GM19023 (cell line): Measurements from ENCODE around the gene MYO10.
"Not testable (repeated sequence)": the region's sequence is repeated elsewhere in the genome, so short reads cannot be mapped to it uniquely, and the experiment has no call there.

Experiments
- ATAC-seq: cut with Tn5 transposase; IDR thresholded peaks from one replicate; pipeline ENCODE4 v1.9.1; 2021; ENCODE audit warnings: mild to moderate bottlenecking, moderate library complexity; ENCODE audit not compliant: unreplicated experiment

Gene MYO10

GRCh38 chr5:16679863-16680262, 256.2 kb downstream of the MYO10 start:
- no peak for ATAC-seq

DNA sequence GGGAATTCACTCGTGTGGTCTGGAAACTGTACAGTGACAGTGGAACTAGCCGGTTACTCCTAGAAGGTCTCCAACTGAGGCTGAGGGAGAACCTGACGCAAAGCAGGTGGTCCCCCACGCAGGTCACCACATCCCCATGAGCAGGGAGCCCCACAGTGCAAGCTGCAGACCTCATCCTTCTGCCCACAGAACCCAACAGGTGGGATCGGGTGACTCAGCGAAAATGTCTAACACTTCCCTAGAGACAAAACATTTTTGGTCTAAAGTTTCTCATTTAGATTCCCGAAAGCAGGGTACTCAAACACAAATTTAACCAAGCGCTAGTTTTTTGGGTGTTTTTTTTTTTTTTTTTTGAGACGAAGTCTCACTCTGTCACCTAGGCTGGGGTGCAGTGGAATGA, 256.9 kb downstream of the MYO10 start:
- no peak for ATAC-seq

GRCh38 chr5:16675806-16676205, 260.3 kb downstream of the MYO10 start:
- no peak for ATAC-seq

DNA sequence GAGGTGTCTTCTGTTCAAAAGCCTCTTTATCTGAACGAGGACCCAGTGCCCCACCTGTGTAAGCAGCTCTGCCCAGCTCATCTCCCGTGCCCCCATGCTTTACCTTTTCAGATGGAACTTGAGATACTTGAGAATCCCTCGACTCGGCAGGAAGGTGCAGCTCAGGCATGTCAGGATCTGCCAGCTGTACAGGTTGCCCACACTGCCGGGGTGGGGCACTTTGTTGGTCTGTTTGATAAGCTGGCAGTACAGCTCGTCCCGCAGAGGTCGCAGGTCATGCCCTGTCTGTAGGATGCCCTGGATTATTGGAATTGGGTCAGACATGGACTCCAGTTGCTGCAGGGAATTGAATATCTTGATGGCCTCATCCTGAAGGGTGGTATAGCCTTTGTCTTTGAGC, 261.3 kb downstream of the MYO10 start:
- no peak for ATAC-seq

DNA sequence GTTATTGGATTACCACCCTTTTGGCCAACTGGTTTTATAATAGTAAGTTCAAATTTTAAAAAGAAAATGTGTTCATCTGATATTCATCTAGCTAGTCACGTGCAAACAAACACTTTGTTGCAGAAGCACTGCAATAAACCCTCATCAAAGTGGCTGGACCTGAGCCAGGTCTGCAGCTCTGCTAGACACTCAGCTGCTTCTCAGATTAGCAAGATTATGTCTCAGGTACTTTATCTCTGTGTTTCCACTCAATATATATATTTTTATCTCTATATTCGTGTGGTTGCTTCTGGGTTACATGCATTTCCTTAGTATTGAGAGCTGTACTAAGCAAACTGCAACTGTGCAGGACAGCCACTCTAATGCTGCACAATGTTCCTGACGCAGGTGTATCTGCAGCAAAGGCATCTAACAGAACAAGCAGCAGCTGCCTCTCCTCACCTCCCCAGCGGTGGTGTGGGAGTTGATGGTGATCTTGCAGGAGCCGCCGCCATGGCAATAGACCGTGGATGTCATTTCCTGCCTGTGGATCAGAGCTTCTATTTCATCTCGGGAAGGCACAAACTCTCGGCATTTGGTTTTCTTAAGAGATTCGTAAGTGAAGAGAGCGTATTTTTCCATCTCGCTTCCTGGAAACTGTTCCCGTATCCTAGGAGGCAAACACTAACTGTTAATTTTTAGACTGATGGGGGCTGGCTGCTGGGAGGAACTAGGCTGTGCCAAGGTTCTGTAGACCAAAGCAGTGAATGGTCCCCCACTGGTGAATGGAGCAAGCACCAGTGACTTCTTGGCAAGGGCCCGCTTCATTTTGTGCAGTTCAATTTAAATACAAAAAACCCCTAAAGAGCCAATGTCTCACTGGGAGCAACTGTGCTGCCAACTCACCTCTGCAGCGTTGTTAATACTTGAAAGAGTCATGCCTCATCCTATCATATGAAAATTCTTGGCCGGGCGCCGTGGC, 262.6 kb downstream of the MYO10 start:
- no peak for ATAC-seq

DNA sequence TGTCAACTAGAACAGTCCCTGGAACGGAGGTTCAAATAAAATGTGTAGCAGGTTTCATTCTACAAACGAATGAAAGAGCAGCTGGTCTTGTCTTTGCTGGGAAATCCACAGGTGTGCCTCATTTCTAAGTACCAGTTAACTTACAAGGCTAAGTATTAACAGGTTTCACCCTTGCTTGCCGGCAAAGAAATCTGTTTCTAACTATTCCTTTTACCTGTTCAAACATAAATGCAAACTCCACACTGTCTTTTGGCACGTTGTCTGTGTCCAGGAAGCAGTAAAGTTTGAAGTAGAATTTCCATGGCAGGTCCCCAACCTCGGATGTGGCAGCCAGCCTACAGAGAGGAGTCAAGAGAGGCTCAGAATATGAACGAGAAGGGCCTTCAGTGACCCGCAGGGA, 264.9 kb downstream of the MYO10 start:
- ATAC-seq, result no peak

- ATAC-seq, result no peak
Observed at GRCh38 chr5:16669776-16670175, 266.3 kb downstream of the MYO10 start.

DNA sequence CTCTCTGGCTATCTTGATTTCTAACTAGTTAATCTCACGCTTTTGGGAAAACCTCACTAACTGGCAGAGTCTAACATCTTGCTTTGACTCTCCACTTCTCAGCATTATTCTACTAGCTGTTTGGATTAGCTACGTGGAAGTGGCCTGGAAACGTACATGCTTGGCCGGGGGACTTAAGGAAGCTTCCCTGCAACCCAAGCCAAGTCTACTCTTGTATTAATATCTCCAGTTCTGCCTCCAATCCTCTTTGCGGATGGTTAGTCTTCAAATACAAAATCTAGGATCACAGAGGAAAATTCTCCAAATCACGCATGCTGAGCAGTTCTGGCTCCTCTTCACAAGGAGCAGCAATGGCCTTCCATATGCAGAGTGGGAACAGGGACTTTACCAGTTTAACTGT, 267.5 kb downstream of the MYO10 start:
- no peak for ATAC-seq

- ATAC-seq, result no peak
Observed at GRCh38 chr5:16668194-16668593, 267.9 kb downstream of the MYO10 start.

GRCh38 chr5:16666883-16667398, 269.1 kb downstream of the MYO10 start:
- no peak for ATAC-seq

GRCh38 chr5:16666130-16666882, 269.8 kb downstream of the MYO10 start:
- no peak for ATAC-seq

DNA sequence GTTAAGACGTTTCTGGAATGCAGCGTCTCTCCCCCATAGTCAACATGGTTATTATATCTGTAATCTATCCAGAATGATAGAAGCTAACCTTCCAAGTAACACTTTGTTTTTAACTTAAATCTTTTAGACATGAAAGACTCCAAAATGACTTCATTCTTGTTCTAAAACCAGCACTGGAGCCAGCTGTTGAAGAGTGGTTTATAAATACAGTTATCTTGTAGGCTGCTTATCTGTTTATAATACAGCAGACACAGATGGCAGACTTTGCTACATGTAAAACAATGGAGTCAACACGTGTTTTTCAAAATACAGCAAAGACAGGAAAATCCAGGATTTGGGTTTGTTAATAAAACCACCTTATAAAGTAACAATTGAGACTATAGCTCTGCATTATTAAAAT, 270.5 kb downstream of the MYO10 start:
- ATAC-seq, result no peak

DNA sequence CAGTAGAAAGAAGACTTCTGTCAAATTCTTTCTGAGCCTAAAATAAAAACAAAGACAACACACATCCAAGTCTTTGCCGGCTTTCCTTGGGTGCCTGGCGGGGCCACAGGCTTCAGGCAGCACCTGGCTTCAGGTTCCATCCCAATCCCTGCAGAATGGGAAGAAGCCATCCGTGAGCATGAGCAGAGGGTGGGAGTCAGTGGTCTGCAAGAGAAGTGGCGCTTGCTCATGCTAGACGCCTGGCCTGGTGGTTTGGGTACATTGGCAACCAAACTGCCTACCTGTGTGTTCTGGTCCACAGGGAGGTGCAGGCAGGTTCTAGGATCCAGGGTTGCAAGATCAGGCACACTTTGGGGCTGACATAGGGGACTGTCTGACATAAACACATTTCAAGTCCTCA, 271.7 kb downstream of the MYO10 start:
- no peak for ATAC-seq

GRCh38 chr5:16663840-16664239, 272.2 kb downstream of the MYO10 start:
- no peak for ATAC-seq

DNA sequence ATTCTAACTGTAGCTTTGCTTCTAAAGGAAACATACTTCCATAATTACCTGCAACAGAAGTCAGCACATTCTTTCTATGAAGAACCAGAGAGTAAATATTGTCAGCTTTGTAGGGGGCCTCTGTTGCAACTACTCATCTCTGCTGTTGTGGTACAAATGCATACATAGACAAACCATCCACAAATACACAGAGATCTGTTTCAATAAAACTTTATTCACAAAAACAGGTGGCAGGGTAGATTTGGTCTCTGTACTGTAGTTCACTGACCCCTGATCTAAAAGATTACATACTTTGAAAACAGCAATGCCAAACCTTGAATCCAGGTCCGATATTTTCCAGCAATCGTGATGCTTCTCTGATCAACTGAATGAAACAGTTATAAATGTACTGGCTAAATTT, 274.4 kb downstream of the MYO10 start:
- no peak for ATAC-seq

- no peak for ATAC-seq
Observed at GRCh38 chr5:16660982-16661381, 275.1 kb downstream of the MYO10 start.

- ATAC-seq, result no peak
Observed at GRCh38 chr5:16659536-16659935, 276.6 kb downstream of the MYO10 start.

GRCh38 chr5:16656561-16657191, 279.4 kb downstream of the MYO10 start:
- ATAC-seq, result no peak

DNA sequence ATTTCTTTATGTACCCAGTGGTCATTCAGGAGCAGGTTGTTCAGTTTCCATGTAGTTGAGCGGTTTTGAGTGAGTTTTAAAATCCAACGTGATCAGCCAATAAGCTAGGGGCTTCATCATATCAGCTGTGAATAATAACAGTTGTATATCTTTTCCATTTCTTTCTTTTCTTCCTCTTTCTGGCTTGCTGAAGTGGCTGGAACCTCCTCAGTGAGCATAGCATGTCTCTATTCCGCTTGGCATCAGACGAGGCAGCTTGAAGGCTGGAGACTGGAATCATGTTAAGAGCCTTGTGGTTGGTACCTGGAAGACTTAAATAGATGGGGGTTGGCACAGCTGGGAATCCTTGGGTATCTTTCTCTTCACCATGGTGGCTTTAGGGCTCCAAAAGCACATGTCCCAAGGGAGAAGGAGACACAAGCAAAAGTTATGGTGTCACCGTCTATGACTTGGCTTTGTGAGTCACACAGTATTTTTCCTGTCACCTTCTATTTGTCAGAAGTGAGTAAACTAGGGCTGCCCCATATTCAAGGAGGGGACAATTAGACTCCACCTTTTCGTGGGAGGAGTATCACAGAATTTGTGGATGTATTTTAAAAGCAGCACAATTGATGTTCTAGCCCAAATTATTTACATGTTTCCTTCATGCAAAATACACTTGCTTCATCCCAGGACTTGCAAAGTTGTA, 281.3 kb downstream of the MYO10 start:
- ATAC-seq, result no peak

DNA sequence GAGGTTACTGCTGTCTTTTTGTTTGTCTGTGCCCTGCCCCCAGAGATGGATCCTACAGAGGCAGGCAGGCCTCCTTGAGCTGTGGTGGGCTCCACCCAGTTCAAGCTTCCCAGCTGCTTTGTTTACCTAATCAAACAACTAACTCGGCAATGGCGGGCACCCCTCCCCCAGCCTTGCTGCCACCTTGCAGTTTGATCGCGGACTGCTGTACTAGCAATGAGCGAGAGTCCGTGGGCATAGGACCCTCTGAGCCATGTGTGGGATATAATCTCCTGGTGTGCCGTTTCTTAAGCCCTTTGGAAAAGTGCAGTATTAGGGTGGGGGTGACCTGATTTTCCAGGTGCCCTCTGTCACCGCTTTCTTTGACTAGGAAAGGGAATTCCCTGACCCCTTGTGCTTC, 287.3 kb downstream of the MYO10 start:
- ATAC-seq, result not testable (repeated sequence)
